ENCODE measurements around the gene AGBL4. TPM values are rescaled to one million over a fixed set of nuclear protein-coding genes. Genes with fewer than 3 reads are reported as not detected.

Gene AGBL4
- total RNA-seq, 1 donor from 2014 or later = not detected

DNA sequence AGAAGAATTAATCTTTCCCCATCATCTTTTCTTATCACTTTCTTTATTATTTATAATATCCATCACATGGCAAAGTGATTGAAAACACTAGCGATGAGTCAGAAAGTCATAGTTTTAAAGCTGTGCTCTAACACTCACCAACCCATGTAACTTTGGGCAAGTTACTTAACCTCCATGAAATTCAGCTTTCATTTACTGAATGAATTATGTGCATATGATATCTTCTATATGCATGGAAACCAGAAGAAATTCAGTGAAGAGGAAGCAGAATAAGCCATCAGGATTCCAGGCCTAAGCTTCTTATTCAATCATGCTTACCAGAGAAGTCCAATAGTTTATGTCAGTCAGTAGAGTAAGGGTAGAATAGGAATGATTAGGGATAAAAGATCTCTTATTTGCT lies 300.1 kb downstream of the AGBL4 start:
- no peak for DNase-seq (ENCODE audit: low read depth, low spot score)

DNA sequence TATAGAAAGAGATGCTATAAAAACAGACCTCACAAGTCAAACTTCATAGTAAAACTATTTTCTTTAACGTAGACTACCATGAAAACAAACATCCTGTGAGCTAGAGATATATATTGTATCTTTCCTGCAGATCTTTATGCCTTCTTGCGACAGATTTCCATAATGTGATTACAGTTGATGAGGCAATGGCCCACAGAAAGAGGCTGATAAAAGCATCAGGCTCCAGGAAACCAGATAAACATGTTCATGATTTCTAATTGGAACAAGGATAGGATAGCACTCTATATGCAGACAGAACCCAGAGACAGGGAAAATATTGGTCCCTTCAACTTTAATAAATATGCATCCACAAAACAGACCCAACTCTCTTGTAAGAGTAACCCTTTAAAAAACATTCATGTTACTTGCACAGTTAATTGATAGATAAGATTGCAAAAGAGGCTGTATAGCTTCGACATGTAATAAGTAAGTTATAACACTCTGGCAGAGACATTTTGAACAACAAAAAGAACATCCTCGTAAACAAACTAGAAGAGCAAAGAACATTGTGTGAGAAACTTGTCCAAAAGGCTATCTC lies 329.4 kb downstream of the AGBL4 start:
- no peak for DNase-seq (ENCODE audit: low read depth, low spot score)

DNA sequence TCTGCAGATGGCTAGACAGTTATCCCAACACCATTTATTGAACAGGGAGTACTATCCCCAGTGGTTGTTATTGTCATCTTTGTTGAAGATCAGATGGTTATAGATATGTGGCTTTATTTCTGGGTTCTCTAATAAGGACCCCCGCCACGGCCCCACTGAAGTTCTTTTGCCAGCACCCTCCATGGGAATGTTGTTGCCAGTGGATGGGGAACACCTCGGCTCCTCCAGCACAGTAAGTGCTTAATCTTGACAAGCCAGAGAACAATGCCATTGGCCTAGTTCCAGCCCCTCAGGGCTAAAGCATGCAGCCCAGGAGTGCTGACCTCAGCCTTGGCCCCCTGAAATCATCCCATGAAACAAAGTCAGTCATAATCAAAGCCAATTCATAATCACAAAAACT lies 337.6 kb downstream of the AGBL4 start:
- no peak for DNase-seq (ENCODE audit: low read depth, low spot score)

DNA sequence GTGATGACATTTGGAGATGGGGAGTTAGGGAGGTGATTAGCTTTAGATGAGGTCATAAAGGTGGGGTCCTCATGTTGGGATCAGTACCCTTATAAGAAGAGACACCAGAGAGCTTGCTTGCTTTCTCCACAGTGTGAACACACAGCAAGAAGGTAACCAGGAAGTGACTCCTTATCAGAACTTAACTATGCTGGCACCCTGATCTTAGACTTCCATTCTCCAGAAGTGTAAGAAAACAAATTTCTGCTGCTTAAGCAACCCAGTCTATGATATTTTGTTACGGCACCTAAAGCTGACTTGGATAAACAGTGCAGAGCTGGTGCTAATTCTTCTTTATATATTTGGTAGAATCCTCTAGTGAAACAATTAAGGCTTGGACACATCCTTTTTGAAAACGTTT lies 346.0 kb downstream of the AGBL4 start:
- no peak for DNase-seq (ENCODE audit: low read depth, low spot score)

DNA sequence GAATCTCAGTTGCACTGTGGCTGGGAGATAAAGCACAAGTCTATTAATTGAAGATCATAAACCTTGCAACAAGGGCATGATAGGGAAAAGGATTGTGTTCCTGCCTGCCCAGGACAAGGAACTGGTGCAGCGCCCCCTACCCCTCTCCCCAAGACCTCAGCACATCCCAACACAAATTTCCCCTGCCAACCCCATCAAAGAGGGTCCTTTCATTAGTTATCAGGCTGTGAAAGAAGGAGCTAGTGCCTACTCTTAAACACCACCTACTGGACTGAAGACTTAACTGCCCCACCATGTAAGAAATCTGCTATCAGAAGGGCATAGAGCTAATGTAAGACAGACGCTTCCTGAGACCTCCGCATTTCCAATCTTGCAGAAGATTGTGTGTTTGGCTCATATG lies 372.6 kb downstream of the AGBL4 start:
- no peak for DNase-seq (ENCODE audit: low read depth, low spot score)

DNA sequence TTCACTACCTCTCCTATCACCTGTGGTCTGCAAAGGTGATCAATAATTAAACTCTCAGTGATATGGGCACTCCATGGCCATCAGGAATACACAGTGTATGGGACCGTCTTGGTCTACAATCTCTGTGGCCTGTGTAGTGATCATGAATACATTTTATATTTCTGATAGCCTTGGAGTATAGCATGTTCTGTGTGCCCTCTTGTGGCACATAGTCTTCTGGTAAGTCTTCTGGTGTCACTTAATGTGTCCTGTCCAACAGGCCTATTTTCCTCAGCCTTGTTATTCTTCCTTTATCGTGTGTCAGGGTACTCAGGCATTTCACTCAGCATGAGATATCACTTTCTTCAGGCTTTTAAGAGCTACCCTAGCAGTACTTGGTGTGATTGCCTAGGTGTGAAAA lies 393.6 kb downstream of the AGBL4 start:
- DNase-seq (ENCODE audit: low read depth, low spot score) = no peak

DNA sequence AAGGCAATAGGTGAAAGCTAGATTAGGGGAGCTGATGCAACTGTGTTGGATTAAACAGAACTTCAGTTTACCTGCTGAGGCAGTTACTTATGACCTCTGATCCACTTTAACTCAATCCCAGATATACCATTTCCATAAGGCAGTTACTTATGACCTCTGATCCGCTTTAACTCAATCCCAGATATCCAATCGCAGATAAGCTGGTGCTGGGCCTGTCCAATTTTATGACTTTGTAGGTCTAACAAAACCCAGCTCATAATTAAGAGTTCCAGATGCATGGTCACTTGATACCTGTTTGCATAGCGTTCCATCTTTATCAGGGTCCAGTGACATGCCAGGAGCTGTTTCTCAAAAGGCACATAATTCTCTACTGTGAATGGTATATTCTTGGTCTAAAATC lies 396.0 kb downstream of the AGBL4 start:
- DNase-seq (ENCODE audit: low read depth, low spot score) = no peak

DNA sequence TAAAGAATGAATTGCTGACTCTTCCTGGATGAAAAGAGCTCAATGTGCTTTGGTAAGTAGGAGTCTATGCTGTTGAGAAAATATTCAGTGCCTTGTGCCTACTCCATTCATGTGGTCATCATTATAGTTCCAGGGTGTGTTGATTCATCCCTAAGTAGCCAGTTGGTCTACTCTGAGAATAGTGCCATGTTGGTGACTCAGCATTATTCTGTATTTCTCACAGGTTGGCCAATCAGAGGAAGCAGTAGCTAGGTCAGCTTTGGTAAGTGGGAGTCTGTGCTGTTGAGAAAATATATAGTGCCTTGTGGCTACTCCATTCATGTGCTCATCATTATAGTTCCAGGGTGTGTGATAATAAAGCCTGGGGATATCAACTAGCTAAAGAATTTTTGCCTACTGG lies 397.3 kb downstream of the AGBL4 start:
- DNase-seq (ENCODE audit: low read depth, low spot score) = no peak

DNA sequence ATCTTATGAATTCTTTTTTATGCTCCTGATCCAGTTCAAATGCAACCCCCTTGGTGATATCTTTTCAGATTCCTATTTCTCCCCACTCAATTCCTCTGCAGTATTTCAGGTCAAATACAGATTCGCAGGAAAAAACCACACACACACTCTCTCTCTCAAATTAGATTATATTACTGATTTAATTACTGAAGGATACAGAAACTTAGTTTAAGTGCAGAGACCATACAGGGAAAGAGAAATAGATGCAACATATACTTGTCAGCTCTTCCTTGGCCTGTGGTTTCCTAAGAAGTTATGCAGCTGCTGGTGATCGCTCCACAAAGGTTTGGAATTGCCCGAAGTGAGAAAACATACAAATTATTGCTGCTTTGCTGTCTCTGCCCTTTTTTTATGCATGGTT lies 400.9 kb downstream of the AGBL4 start:
- no peak for DNase-seq (ENCODE audit: low read depth, low spot score)

DNA sequence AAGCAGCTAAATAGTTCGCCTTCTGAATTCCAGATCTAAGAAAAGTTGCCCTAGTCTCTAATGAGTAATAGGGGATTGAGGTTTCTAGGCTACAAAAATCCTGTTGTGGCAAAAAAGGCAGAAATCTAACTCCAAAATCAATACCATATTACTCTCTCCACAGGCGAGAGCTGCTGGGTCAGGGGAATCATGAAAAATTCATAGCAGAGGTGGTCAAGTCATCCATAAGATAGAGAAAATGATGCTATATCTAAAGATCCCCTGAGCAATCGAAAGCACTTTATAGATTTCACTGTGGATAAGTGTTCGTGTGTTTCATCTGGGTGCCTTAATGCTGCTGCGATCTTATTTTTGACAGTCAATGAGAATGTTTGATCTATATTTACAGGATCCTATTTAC lies 417.7 kb downstream of the AGBL4 start:
- no peak for DNase-seq (ENCODE audit: low read depth, low spot score)

DNA sequence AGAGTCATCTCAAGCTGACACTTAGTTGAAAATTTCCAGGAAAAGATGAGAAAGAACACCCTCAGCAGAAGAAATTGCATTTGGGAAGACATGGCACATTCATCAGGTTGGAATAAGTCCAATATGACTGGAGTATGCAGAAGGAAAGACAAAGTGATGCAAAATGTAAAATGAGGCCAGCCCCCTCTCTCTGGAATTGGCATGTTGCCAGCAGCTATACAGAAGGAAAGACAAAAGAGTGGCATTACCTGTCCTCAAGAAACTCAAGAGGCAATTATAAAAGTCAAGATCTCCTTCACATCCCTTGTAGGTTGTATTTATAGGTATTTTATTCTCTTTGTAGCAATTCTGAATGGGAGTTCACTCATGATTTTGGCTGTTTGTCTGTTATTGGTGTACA lies 426.3 kb downstream of the AGBL4 start:
- DNase-seq (ENCODE audit: low read depth, low spot score) = no peak

DNA sequence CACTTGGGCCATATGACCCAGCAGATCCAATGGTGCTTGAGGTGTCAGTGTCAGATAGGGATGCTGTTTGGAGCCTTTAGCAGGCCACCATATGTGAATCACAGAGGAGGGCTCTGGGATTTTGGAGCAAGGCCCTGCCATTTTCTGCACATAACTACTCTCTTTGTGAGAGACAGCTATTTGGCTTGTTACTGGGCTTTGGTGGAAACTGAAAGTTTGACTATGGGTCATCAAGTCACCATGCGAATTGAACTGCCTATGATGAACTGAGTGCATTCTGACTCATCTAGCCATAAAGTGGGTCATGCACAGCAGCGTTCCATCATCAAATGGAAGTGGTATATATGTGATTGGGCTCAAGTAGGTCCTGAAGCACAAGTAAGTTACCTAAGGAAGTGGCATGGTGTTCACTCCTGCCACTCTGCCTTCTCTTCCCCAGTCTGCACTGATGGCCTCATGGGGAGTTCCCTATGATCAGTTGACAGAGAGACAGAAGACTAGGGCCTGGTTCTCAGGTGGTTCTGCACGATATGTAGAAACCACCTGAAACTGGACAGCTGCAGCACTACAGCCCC lies 447.3 kb downstream of the AGBL4 start:
- no peak for DNase-seq (ENCODE audit: low read depth, low spot score)

DNA sequence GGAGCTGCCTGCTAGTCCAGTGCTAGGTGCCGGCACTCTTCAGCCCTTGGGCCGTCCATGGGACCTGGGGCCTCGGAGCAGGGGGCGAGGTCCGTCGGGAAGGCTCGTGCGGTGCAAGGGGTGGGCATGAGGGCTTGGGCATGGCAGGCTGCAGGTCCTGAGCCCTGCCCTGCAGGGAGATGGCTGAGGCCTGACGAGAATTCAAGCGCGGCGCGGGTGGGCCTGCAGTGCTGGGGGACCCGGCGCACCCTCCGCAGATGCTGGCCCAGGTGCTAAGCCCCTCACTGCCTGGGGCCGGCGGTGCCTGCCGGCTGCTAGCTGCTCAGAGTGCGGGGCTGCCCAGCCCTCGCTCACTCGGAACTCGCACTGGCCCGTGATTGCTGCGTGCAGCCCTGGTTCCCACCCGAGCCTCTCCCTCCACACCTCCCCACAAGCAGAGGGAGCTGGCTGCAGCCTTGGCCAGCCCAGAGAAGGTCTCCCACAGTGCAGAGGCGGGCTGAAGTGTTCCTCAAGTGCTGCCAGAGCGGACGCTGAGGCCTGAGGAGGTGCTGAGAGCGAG lies 467.0 kb downstream of the AGBL4 start:
- DNase-seq (ENCODE audit: low read depth, low spot score) = no peak

DNA sequence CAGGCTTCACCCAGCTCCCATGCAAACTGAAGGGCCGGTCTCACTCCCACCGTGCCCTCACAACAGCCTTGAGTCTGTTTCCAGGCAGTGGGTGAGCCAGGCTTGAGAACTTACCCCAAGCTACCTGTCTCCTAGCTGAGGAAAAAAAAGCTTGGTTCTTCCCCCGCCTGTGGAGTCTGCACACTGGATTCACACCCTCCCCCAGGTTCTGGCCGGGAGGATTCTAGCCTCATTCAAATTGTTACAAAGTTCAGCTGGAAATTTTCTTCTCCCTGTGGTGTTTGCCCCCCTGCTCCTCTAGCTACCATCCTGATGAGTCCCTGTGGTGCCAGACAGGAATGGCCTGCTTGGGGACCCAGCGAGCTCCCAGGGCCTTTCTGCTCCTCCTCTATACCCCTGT lies 471.7 kb downstream of the AGBL4 start:
- no peak for DNase-seq (ENCODE audit: low read depth, low spot score)

DNA sequence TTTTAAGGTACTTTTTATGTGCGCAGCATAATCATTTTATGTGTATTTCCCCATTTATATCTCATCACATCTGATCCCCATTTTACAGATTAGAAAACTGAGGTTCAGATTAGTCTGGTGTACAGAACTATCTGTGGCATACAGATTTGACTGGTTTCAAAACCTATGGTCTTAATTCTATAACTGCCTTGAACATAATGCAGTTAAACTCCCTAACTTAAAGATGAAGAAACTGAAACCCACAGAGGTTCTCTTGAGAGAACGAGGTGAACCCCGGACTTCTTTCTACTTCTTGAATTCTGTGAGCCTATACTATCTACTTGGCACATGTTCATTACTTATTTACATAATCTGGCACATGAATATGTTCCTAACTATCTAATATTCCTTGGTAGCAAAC lies 479.1 kb downstream of the AGBL4 start:
- DNase-seq (ENCODE audit: low read depth, low spot score) = no peak

DNA sequence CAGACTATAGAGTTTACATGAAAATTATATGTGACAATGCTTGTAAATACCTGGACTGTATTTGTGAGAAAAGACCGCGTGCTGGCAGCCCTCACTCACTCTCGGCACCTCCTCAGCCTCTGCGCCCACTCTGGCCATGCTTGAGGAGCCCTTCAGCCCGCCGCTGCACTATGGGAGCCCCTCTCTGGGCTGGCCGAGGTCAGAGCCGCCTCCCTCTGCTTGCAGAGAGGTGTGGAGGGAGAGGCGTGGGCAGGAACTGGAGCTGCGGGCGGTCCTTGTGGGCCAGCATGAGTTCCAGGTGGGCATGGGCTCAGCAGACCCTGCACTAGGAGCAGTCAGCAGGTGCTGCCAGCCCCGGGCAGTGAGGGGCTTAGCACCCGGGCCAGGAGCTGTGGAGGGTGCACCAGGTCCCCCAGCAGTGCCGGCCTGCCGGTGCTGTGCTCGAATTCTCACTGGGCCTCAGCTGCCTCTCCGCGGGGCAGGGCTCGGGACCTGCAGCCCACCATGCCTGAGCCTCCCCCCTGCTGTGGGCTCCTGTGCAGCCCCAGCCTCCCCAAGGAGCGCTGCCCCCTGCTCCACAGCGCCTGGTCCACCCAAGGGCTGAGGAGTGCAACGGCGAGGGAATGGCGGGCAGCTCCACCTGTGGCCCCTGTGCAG lies 482.5 kb downstream of the AGBL4 start:
- DNase-seq (ENCODE audit: low read depth, low spot score) = no peak

DNA sequence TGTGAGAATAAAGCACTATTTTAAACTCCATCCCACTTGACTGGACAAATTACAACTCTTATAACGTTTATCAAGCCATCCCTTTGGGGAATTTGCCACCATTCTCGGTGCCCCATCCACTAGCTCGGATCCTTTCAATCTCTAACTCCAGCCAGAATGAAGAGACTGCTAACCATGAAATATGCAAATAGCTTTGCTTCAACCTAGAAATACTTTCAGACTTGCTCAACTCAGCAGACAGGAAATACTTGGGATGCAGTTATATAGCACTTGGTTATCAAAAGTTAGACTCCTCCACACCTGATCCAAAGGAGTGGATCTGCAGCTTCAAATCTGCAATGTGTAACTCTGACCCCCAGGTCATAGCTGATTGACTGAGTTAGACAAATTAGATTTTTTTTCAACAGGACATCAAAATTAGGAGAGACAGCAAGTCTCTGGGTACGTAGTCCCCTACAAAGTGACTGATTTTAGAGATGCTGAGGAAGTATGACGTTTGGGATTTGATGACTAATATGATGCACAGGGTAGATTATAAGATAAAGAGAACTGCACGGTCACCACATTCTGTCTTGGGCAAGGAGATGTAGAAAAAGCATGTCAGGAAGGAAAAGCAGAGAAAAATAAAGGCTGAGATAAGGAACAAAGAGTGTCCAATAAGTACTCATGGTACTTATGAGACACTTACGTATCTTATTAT lies 496.0 kb downstream of the AGBL4 start:
- DNase-seq (ENCODE audit: low read depth, low spot score) = no peak

DNA sequence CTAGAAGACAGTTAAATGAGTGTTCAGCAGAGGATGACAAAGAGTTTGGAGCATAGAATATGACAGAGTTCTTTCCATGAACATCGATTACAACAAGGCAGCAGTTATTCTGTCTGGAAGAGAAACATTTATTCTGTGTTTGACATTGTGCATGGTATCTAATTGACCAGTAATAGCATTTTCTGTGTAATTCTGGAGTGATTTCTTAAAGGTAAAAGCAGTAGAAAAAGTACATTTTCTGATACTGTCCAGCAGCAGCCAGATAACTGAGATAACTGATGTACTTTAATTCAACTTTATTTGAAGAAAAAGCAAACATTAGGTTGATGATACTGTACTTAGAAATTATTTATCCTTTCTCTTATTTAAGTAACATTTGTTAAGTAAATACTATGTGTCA lies 497.1 kb downstream of the AGBL4 start:
- DNase-seq (ENCODE audit: low read depth, low spot score) = no peak

DNA sequence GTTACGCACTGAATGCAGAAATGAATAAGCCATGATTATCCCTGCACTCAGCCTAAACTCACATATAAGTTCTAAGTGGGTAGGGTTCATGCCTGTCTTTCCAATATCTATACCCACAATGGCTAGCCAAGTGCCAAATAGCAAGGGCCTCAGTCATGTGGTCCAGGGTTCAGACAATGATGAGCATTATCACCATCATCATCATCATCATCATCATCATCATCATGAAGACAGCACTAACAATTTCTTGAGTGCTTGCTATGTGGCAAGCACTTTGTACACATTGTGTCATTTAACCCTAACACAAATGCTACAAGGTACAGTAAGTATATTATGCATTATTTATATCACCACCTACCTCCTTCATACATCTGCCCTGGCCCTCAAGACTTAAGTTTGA lies 500.0 kb downstream of the AGBL4 start:
- no peak for DNase-seq (ENCODE audit: low read depth, low spot score)

DNA sequence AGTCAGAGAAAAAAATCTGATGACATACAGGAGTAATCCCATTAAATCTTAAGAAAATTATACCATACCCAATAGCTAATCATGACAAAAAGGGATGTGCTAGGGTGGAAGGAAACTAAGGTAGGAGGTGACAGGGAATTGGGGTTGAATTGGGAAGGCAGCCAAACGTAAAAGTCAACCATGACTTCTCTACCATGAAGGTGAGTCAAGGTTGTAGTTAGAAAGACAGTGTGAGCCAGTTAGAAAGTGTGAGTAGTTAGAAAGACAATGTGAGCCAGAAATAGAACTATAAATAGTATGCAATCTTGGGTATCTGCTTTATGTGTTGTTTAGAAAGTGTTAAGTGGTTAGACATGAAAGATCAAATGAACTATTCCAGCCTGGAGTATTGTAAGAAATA lies 556.8 kb downstream of the AGBL4 start:
- no peak for DNase-seq (ENCODE audit: low read depth, low spot score)

DNA sequence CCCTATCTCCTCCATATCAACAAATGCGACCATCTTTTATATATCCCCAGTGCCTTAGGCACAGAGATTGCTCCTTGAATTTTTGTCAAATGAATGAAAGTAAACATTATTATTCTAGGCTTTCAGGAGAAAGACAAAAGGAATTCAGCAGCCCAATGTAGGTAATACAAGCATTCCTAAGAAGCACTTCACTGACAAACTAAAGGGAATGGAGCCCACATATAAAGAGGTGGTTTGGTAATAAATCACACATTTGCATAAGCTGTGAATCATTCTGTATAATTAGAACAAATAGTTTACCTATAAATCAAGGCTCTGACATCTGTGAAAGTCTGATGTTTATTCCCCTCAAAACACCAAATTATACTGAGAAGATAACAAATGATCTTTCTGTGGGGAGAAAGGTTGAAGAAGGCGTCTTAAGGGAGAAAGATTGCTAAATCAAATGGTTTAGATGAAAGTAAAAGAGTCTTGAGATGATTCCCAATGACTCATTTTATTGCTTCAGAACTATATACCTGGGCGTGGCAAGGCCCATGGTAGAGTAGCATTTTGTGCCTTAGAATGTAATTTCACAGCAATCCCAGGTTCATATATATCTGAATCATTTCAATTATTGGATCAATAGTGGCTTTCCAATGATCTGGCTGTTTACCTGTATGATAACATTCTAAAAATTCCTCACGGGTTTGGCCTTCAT lies 558.1 kb downstream of the AGBL4 start:
- no peak for DNase-seq (ENCODE audit: low read depth, low spot score)

DNA sequence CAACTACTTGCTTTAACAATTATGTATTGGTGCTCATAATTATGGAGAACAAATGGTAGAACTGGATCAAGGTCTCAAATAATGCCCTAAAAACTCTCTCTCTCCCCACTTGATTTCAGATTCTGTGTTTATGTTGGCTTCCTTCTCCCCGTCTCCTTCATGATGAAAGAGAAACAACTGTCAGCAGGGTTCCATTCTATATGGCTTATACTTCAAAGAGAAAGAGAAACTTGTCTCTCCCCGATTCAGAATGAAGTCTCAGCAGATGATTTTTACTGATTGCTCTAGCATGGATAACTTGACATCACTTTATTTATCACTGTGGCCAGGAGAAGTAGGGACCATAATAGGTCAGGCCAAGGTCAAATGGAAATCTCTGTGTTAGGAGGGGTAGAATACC lies 575.6 kb downstream of the AGBL4 start:
- DNase-seq (ENCODE audit: low read depth, low spot score) = no peak
